IMR-90 (cell line): Measurements from ENCODE around the gene ANKRD11. TPM values are rescaled to one million over a fixed set of nuclear protein-coding genes. Genes with fewer than 3 reads are reported as not detected.
A peak's percentile ranks its signal among the peaks of the same experiment; 100 is the strongest.

Experiments
- ATAC-seq: fragments of 200-7000 bp; cut with Tn5 transposase; 2 replicates; pipeline ENCODE4 v1.9.1; 2020; ENCODE audit warnings: low read depth, mild to moderate bottlenecking, moderate library complexity
- BruUV-seq: library from RNA; stranded (reverse); fragments of 400-500 nt; replicated peaks from 2 replicates; lab custom pipeline; 2021; lab: Mats Ljungman, UMichigan
- CTCF ChIA-PET: fragments of 300-600 bp; formaldehyde crosslinking; extraction: SDS; loops from one replicate; lab custom pipeline; 2021; ENCODE audit warnings: antibody characterized with exemption; lab: Yijun Ruan, JAX
- POLR2A ChIA-PET: fragments of 300-600 bp; sonication (Branson Sonifier 250); formaldehyde crosslinking; loops from one replicate; lab custom pipeline; 2022; ENCODE audit warnings: antibody characterized with exemption; ENCODE audit not compliant: unreplicated experiment; lab: Charles Lee
- DNase-seq: peaks from one replicate; pipeline ENCODE4 v3.0.0; 2013
- H2AFZ ChIP-seq: replicated peaks from 2 replicates; pipeline ENCODE3; 2013; ENCODE audit warnings: low read length, mild to moderate bottlenecking; ENCODE audit not compliant: poor library complexity
- H2AK5ac ChIP-seq: 2 replicates; pipeline ENCODE4 v1.6.1; 2013; ENCODE audit warnings: low read depth, low read length, inconsistent platforms
- H2AK9ac ChIP-seq: replicated peaks from 2 replicates; pipeline ENCODE3; 2013; ENCODE audit warnings: mild to moderate bottlenecking, low read depth, low read length, moderate library complexity; ENCODE audit not compliant: poor library complexity
- H2BK120ac ChIP-seq: 2 replicates; pipeline ENCODE4 v1.6.1; 2013; ENCODE audit warnings: low read depth, low read length, inconsistent platforms
- H2BK15ac ChIP-seq: 3 replicates; pipeline ENCODE4 v1.6.1; 2013; ENCODE audit warnings: low read depth, low read length, inconsistent platforms
- H2BK20ac ChIP-seq: 2 replicates; pipeline ENCODE4 v1.6.1; 2013; ENCODE audit warnings: low read depth, mild to moderate bottlenecking, inconsistent platforms, low read length, moderate library complexity
- H2BK5ac ChIP-seq: 2 replicates; pipeline ENCODE4 v1.6.1; 2013; ENCODE audit warnings: mild to moderate bottlenecking, low read depth, low read length, inconsistent platforms; ENCODE audit not compliant: poor library complexity, severe bottlenecking
- H3K14ac ChIP-seq: replicated peaks from 2 replicates; pipeline ENCODE4 v1.6.1; 2013; ENCODE audit warnings: low read depth, low read length, inconsistent platforms
- H3K18ac ChIP-seq: 2 replicates; pipeline ENCODE4 v1.6.1; 2013; ENCODE audit warnings: low read depth, low read length, control low read depth
- H3K23ac ChIP-seq: 2 replicates; pipeline ENCODE4 v1.6.1; 2013; ENCODE audit warnings: low read depth, low read length, inconsistent platforms
- H3K27ac ChIP-seq: 2 replicates; pipeline ENCODE4 v1.5.1; 2013; ENCODE audit warnings: mild to moderate bottlenecking, control low read depth, low read length; ENCODE audit not compliant: insufficient read depth
- H3K27me3 ChIP-seq: 2 replicates; pipeline ENCODE4 v1.6.1; 2013; ENCODE audit warnings: low read length; ENCODE audit not compliant: control insufficient read depth, insufficient read depth
- H3K36me3 ChIP-seq: 2 replicates; pipeline ENCODE4 v1.6.1; 2013; ENCODE audit warnings: low read length, mixed read lengths; ENCODE audit not compliant: control insufficient read depth, insufficient read depth
- H3K4ac ChIP-seq: 2 replicates; pipeline ENCODE4 v1.6.1; 2013; ENCODE audit warnings: low read depth, low read length, inconsistent platforms
- H3K4me1 ChIP-seq: 2 replicates; pipeline ENCODE4 v1.6.1; 2013; ENCODE audit warnings: low read length, mixed read lengths; ENCODE audit not compliant: control insufficient read depth, insufficient read depth
- H3K4me2 ChIP-seq: 2 replicates; pipeline ENCODE4 v1.6.1; 2013; ENCODE audit warnings: low read depth, mild to moderate bottlenecking, control low read depth, low read length, moderate library complexity
- H3K4me3 ChIP-seq: 2 replicates; pipeline ENCODE4 v1.5.1; 2013; ENCODE audit warnings: low read depth, mild to moderate bottlenecking, control low read depth, low read length, moderate library complexity; ENCODE audit not compliant: insufficient read depth
- H3K56ac ChIP-seq: 2 replicates; pipeline ENCODE4 v1.6.1; 2013; ENCODE audit warnings: low read length, inconsistent platforms; ENCODE audit not compliant: insufficient read depth; ENCODE audit errors: extremely low read depth
- H3K79me1 ChIP-seq, 2 experiments: 2 replicates each; pipeline ENCODE4 v1.6.1; 2013; ENCODE audit warnings: low read length in 2 of 2, inconsistent platforms in 1 of 2, low read depth in 1 of 2
- H3K9ac ChIP-seq: 2 replicates; pipeline ENCODE4 v1.6.1; 2013; ENCODE audit warnings: low read depth, low read length, control low read depth
- H3K9me1 ChIP-seq: 2 replicates; pipeline ENCODE4 v1.6.1; 2013; ENCODE audit warnings: low read length, inconsistent platforms; ENCODE audit not compliant: insufficient read depth
- H3K9me3 ChIP-seq: 2 replicates; pipeline ENCODE4 v1.6.1; 2013; ENCODE audit warnings: low read length; ENCODE audit not compliant: control insufficient read depth, insufficient read depth
- H4K20me1 ChIP-seq: 2 replicates; pipeline ENCODE4 v1.6.1; 2013; ENCODE audit warnings: low read length, inconsistent platforms; ENCODE audit not compliant: insufficient read depth
- H4K5ac ChIP-seq: 2 replicates; pipeline ENCODE4 v1.6.1; 2013; ENCODE audit warnings: mild to moderate bottlenecking, low read depth, low read length, control low read depth
- H4K8ac ChIP-seq, 2 experiments: 2 replicates each; pipeline ENCODE4 v1.6.1; 2013; ENCODE audit warnings: low read depth in 2 of 2, low read length in 2 of 2, control low read depth in 1 of 2, inconsistent platforms in 1 of 2
- H4K91ac ChIP-seq: 2 replicates; pipeline ENCODE4 v1.6.1; 2013; ENCODE audit warnings: low read depth, low read length, inconsistent platforms; ENCODE audit not compliant: insufficient read depth
- BHLHE40 ChIP-seq: fragments of 150-350 bp; IDR thresholded peaks from 2 replicates; pipeline ENCODE4 v1.6.1; 2016; ENCODE audit warnings: mild to moderate bottlenecking, low read depth, low read length
- WGBS, 2 experiments: methylation state at CpG; one replicate each; pipeline versions ENCODE4 v1.1.5 to v1.1.7; 2013; ENCODE audit warnings: missing lambda C conversion rate in 2 of 2; ENCODE audit not compliant: insufficient read length in 1 of 2; ENCODE audit errors: extremely low coverage in 2 of 2; 5-methylcytosine and 5-hydroxymethylcytosine counted together
- dilution Hi-C: fragments of 300-500 bp; cut with HindIII; formaldehyde crosslinking; loops from one replicate; pipeline ENCODE4 v1.14.3; 2018; ENCODE audit warnings: low sequenced_read_pairs; ENCODE audit not compliant: unreplicated experiment
- in situ Hi-C: fragments of 300-500 bp; cut with MboI; formaldehyde crosslinking; loops from 3 replicates; pipeline ENCODE4 v1.14.3; 2019; ENCODE audit warnings: low sequenced_read_pairs, inconsistent platforms, mixed read lengths
- intact Hi-C: fragments of 100-400 bp; cut with micrococcal nuclease; formaldehyde crosslinking; loops from 2 replicates; pipeline ENCODE4 v1.10.0; 2022
- polyA plus RNA-seq, 3 experiments: library from polyadenylated mRNA; depleted of rRNA; stranded (reverse); fragments of >200 nt; gene quantifications; 2 replicates each; pipeline ENCODE4 v1.2.3, GENCODE V29; 2012; ENCODE audit warnings: low replicate concordance in 1 of 3
- total RNA-seq: library from RNA; depleted of rRNA; stranded (reverse); fragments of >200 nt; gene quantifications from 2 replicates; pipeline ENCODE4 v1.2.3, GENCODE V29; 2012

Gene ANKRD11
- total and polyA plus RNA-seq, 2 of the 4 experiments (the other 2 are of a cell fraction) = 46.8 to 71.9 TPM

DNA sequence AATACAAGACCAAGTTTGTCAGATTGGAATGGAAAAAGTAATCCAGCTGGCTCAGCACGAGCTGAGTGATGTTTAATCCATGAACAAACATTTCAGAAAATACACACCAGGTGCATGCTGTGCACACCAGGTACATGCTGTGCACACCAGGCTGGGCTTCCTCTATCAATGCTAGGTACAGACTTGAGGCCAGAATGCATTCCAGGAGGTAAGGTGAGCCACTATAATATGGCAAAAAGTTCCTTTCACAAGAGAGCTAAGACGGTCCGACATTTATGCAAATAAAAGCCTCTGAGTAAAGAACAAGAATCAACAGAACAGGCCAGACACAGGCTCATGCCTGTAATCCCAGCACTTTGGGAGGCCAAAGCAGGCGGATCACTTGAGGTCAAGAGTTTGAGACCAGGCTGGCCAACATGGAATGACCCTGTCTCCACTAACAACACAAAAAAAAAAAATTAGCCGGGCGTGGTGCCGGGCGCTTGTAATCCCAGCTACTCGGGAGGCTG, 144.7 kb downstream of the ANKRD11 start:
- no peak overlapping the region for H2AK9ac ChIP-seq
- peaks cover 22 to 86% of the 10 kb centered on the region in 2 experiments; a peak in 3 of 4 replicates for H3K79me1 ChIP-seq
- no peak overlapping the region for H2BK20ac ChIP-seq
- H3K4me1 ChIP-seq = peaks cover 22% of the 10 kb centered on the region
- H3K4me3 ChIP-seq = no peak overlapping the region
- peaks cover 43% of the 10 kb centered on the region for H3K9me1 ChIP-seq
- H3K27me3 ChIP-seq = no peaks in the 10 kb centered on the region
- intact Hi-C loops (no loop called here), in situ Hi-C loops (no loop called here), dilution Hi-C loops (no loop called here)
- no peak overlapping the region for H4K91ac ChIP-seq
- no peak overlapping the region for H3K4ac ChIP-seq
- no peak for TF ChIP-seq BHLHE40
- H3K14ac ChIP-seq = no peak overlapping the region
- H2AFZ ChIP-seq = no peak overlapping the region
- no peak overlapping the region for H3K9ac ChIP-seq
- ATAC-seq (no peak), DNase-seq (no peak)
- no peak overlapping the region for H2BK15ac ChIP-seq
- BruUV-seq = no TSS peak
- H3K18ac ChIP-seq = no peak overlapping the region
- H2BK120ac ChIP-seq = no peak overlapping the region
- no peak overlapping the region; the same call in 1 of the 2 replicates for H3K4me2 ChIP-seq
- H3K56ac ChIP-seq = no peak overlapping the region
- CTCF ChIA-PET = no interaction called here
- H4K5ac ChIP-seq = no peak overlapping the region
- WGBS, 2 experiments = no CpG with 5 or more reads among the region's 9 CpGs
- no peaks in the 10 kb centered on the region for H3K9me3 ChIP-seq
- H3K23ac ChIP-seq = peak overlapping the region; percentile 8; the same call in 1 of the 2 replicates
- H4K8ac ChIP-seq = no peak overlapping the region
- H3K27ac ChIP-seq = no peak overlapping the region
- no peak overlapping the region for H2BK5ac ChIP-seq
- peaks cover 97% of the 10 kb centered on the region for H4K20me1 ChIP-seq
- peaks cover 3% of the 10 kb centered on the region for H3K36me3 ChIP-seq
- POLR2A ChIA-PET = interaction anchor here (0.6 kb wide), 1 partner anchor 169 kb away, joined by 17 read pairs; no protein-coding TSS in a partner anchor
- no peak overlapping the region for H2AK5ac ChIP-seq
